PC-9 (cell line): ENCODE results near the gene DMGDH. TPM values are rescaled to one million over a fixed set of nuclear protein-coding genes. Genes with fewer than 3 reads are reported as not detected.

Experiments
- BruUV-seq: library from RNA; stranded (reverse); fragments of 400-500 nt; replicated peaks from 2 replicates; lab custom pipeline; 2021; lab: Mats Ljungman, UMichigan
- CTCF ChIA-PET: fragments of 300-600 bp; sonication (Branson Sonifier 250); formaldehyde crosslinking; loops from one replicate; lab custom pipeline; 2022; ENCODE audit warnings: antibody characterized with exemption; lab: Charles Lee
- POLR2A ChIA-PET: fragments of 300-600 bp; sonication (Branson Sonifier 250); formaldehyde crosslinking; loops from one replicate; lab custom pipeline; 2022; ENCODE audit warnings: antibody characterized with exemption; ENCODE audit not compliant: unreplicated experiment; lab: Charles Lee
- DNase-seq, 2 experiments: peaks; one replicate each; pipeline versions ENCODE4 v3.0.0 to v3.0.0-alpha.2; 2015 to 2022; ENCODE audit warnings: mixed read lengths in 1 of 2
- H2AFZ ChIP-seq: fragments of 200-600 bp; sonication (generic); 2 replicates; pipeline ENCODE4 v1.8.1; 2017; ENCODE audit warnings: antibody characterized with exemption
- H3F3A ChIP-seq: fragments of 200-600 bp; sonication (generic); 2 replicates; pipeline ENCODE4 v1.8.1; 2017; ENCODE audit warnings: antibody characterized with exemption, mild to moderate bottlenecking, low read depth; ENCODE audit not compliant: insufficient read depth
- H3K27ac ChIP-seq: fragments of 200-600 bp; sonication (generic); 2 replicates; pipeline ENCODE4 v1.6.1; 2016; ENCODE audit warnings: mixed run types
- H3K27me3 ChIP-seq: fragments of 200-600 bp; sonication (generic); 2 replicates; pipeline ENCODE4 v1.6.1; 2016; ENCODE audit warnings: low read depth, mixed run types; ENCODE audit not compliant: insufficient read depth
- H3K36me3 ChIP-seq: fragments of 200-600 bp; sonication (generic); 2 replicates; pipeline ENCODE4 v1.6.1; 2016; ENCODE audit warnings: low read depth, mixed run types
- H3K4me1 ChIP-seq: fragments of 200-600 bp; sonication (generic); replicated peaks from 2 replicates; pipeline ENCODE4 v1.6.1; 2016; ENCODE audit warnings: mixed run types; ENCODE audit not compliant: insufficient read depth
- H3K4me2 ChIP-seq: fragments of 200-600 bp; sonication (generic); 2 replicates; pipeline ENCODE4 v1.6.1; 2017; ENCODE audit warnings: mixed run types
- H3K4me3 ChIP-seq: fragments of 200-600 bp; sonication (generic); 2 replicates; pipeline ENCODE4 v1.6.1; 2016; ENCODE audit warnings: mixed run types
- H3K79me2 ChIP-seq: fragments of 200-600 bp; sonication (generic); 2 replicates; pipeline ENCODE4 v1.6.1; 2017; ENCODE audit warnings: low read depth, mixed run types
- H3K9me2 ChIP-seq: fragments of 200-600 bp; sonication (generic); 2 replicates; pipeline ENCODE4 v1.8.1; 2017; ENCODE audit warnings: mild to moderate bottlenecking; ENCODE audit not compliant: insufficient read depth
- H3K9me3 ChIP-seq: fragments of 200-600 bp; sonication (generic); 2 replicates; pipeline ENCODE4 v1.8.1; 2016; ENCODE audit warnings: low read depth; ENCODE audit not compliant: insufficient read depth
- H4K20me1 ChIP-seq: fragments of 200-600 bp; sonication (generic); 2 replicates; pipeline ENCODE4 v1.8.1; 2017; ENCODE audit not compliant: insufficient read depth
- EZH2 ChIP-seq: fragments of 200-600 bp; sonication (generic); IDR thresholded peaks from 2 replicates; pipeline ENCODE4 v1.8.0; 2017; ENCODE audit warnings: antibody characterized with exemption, low read depth
- intact Hi-C: fragments of 100-400 bp; cut with micrococcal nuclease; formaldehyde crosslinking; loops from one replicate; pipeline ENCODE4 v1.10.0; 2022; ENCODE audit not compliant: unreplicated experiment
- total RNA-seq: library from RNA; stranded (reverse); gene quantifications from 2 replicates; pipeline ENCODE4 v1.2.3, GENCODE V29; 2021
- TF ChIP-seq, protein P1 (sequence below): fragments of 200-600 bp; sonication (generic); conservative IDR thresholded peaks from 2 replicates; pipeline ENCODE4 v1.6.1; 2017; ENCODE audit warnings: mixed run types, antibody characterized with exemption, mild to moderate bottlenecking, moderate library complexity

DMGDH gene
- total RNA-seq, 1 experiment from 2014 or later, result 8.1 TPM

DNA sequence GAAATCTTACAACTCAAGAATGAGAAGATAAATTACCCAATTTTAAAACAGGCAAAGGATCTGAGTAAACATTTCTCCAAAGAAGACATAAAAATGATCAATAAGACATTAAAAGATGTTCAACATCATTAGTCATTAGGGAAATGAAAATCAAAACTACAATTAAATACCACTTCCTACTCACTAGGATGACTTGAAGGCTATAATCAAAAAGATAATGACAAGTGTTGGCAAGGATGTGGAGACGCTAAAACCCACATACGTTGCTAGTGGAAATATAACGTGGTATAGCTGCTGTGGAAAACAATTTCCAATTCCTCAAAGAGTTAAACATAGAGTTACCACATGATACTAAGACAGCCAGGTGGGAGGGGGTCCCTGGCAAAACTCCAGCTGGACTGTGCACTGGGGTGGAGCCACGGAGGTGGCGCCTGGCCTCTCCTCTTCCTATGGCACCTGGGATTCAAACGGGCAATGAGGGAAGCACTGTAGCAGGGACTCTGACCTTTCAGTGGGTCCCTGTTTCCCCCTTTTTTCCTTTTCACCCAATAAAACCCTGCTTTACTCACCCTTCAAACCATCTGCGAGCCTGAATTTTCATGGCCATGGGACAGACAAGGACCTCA, 90.2 kb downstream of the DMGDH start:
- H3K9me3 ChIP-seq, result no peaks in the 10 kb centered on the region
- intact Hi-C loops, result no loop called here
- H3K4me1 ChIP-seq, result peaks cover 30% of the 10 kb centered on the region
- no peaks in the 10 kb centered on the region for H3K36me3 ChIP-seq
- H3K79me2 ChIP-seq, result peaks cover 13% of the 10 kb centered on the region
- H4K20me1 ChIP-seq, result no peaks in the 10 kb centered on the region
- no peak overlapping the region for H3K4me2 ChIP-seq
- H3K9me2 ChIP-seq, result no peaks in the 10 kb centered on the region
- no peak overlapping the region for H3K4me3 ChIP-seq
- BruUV-seq, result no TSS peak
- ChIA-PET POLR2A (no interaction called here), CTCF (no interaction called here)
- TF ChIP-seq, protein P1, sequence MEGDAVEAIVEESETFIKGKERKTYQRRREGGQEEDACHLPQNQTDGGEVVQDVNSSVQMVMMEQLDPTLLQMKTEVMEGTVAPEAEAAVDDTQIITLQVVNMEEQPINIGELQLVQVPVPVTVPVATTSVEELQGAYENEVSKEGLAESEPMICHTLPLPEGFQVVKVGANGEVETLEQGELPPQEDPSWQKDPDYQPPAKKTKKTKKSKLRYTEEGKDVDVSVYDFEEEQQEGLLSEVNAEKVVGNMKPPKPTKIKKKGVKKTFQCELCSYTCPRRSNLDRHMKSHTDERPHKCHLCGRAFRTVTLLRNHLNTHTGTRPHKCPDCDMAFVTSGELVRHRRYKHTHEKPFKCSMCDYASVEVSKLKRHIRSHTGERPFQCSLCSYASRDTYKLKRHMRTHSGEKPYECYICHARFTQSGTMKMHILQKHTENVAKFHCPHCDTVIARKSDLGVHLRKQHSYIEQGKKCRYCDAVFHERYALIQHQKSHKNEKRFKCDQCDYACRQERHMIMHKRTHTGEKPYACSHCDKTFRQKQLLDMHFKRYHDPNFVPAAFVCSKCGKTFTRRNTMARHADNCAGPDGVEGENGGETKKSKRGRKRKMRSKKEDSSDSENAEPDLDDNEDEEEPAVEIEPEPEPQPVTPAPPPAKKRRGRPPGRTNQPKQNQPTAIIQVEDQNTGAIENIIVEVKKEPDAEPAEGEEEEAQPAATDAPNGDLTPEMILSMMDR, result no peak
- TF ChIP-seq EZH2, result no peak
- peaks cover 24% of the 10 kb centered on the region for H3F3A ChIP-seq
- no peak overlapping the region for H2AFZ ChIP-seq
- no peak overlapping the region for H3K27ac ChIP-seq
- no peak for DNase-seq
- H3K27me3 ChIP-seq, result no peaks in the 10 kb centered on the region

DNA sequence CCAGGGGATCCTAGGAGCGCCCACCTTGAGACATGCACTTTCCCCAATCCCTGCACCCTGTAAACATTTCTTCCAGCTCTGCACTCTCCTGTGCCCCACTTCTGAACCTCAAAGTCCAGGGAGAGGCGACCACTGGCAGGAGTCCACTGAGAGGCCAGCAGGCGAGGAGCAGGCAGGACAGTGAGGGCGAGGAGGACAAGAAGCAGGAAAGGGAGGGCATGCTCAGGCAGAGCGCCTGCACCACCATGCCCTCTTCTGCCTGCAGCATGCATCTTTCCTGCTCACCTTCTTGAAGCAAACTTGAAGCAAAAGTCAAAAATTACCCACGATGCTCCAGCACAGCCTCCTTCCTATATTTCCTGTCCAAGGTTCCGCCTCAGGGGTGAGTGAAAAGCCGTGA, 94.4 kb downstream of the DMGDH start:
- TF ChIP-seq EZH2, result no peak
- TF ChIP-seq, protein P1, result no peak
- Histone ChIP-seq H3K4me2 (no peak overlapping the region), H2AFZ (no peak overlapping the region), H3K79me2 (no peaks in the 10 kb centered on the region), H3F3A (peaks cover 6% of the 10 kb centered on the region), H3K9me2 (no peaks in the 10 kb centered on the region), H4K20me1 (no peaks in the 10 kb centered on the region), H3K9me3 (no peaks in the 10 kb centered on the region), H3K4me1 (peaks cover 5% of the 10 kb centered on the region), H3K27ac (no peak overlapping the region), H3K4me3 (no peak overlapping the region), H3K36me3 (no peaks in the 10 kb centered on the region), H3K27me3 (no peaks in the 10 kb centered on the region)
- intact Hi-C loops, result no loop called here
- ChIA-PET CTCF (no interaction called here), POLR2A (no interaction called here)
- DNase-seq, result no peak
- BruUV-seq, result no TSS peak

GRCh38 chr5:78974601-78975000, 94.9 kb downstream of the DMGDH start:
- Histone ChIP-seq H3K27ac (no peak overlapping the region), H4K20me1 (no peaks in the 10 kb centered on the region), H2AFZ (no peak overlapping the region), H3K9me2 (no peaks in the 10 kb centered on the region), H3K27me3 (no peaks in the 10 kb centered on the region), H3K4me3 (no peak overlapping the region), H3K79me2 (no peaks in the 10 kb centered on the region), H3K4me2 (no peak overlapping the region), H3K9me3 (no peaks in the 10 kb centered on the region), H3F3A (peaks cover 4% of the 10 kb centered on the region; the same call in 1 of the 2 replicates), H3K36me3 (no peaks in the 10 kb centered on the region), H3K4me1 (peaks cover under 1% of the 10 kb centered on the region)
- no TSS peak for BruUV-seq
- intact Hi-C loops, result no loop called here
- DNase-seq, result no peak
- POLR2A ChIA-PET, result no interaction called here
- CTCF ChIA-PET, result interaction anchor here (0.8 kb wide), 1 partner anchor 9 kb away, joined by 4 read pairs; no protein-coding TSS in a partner anchor
- no peak for TF ChIP-seq EZH2
- TF ChIP-seq, protein P1, result no peak
